Measurements from ENCODE around the gene SLC25A1. TPM values are rescaled to one million over a fixed set of nuclear protein-coding genes. Genes with fewer than 3 reads are reported as not detected.

Gene SLC25A1
- total and polyA plus RNA-seq, 10 of the 15 experiments (the other 5 are each of a cell fraction or from before 2014, with no cell fraction given), result 2.3 to 79.0 (median 30.3) TPM

- intact Hi-C loops (cut with micrococcal nuclease; ENCODE audit: unreplicated experiment), result no loop called here
- no peak for FAIRE-seq
- WGBS (ENCODE audit: insufficient coverage, insufficient replicate concordance, low lambda C conversion rate, missing lambda C conversion rate), result 19% methylated on average over 8 of the region's 8 CpGs
These were observed 20.9 kb upstream of the SLC25A1 start for GRCh38 chr22:19199479-19199878.

More at GRCh38 chr22:19199479-19199878, 20.9 kb upstream of the SLC25A1 start:
- ATAC-seq (no peak), DNase-seq (ENCODE audit: low read depth, low spot score) (no peak)
- Histone ChIP-seq H2AFZ (ENCODE audit: control insufficient read depth, low read depth, low read length) (no peak overlapping the region), H3K4me3 (no peak overlapping the region), H4K20me1 (ENCODE audit: control insufficient read depth, insufficient read depth) (no peaks in the 10 kb centered on the region), H3K27me3 (replicated peaks in 1 of 2; ENCODE audit: control insufficient read depth in 2 of 2, insufficient read depth in 2 of 2, low read length in 1 of 2) (peaks cover 0 to 8% of the 10 kb centered on the region in 2 experiments; a peak in 3 of 4 replicates), H3K4me2 (ENCODE audit: control insufficient read depth, insufficient read depth) (no peak overlapping the region), H3K4me1 (ENCODE audit: control insufficient read depth, insufficient read depth, low read length) (no peaks in the 10 kb centered on the region; the same call in 1 of the 2 replicates), H3K9ac (ENCODE audit: control insufficient read depth, insufficient read depth, low read length) (no peak overlapping the region), H3K9me3 (replicated peaks; ENCODE audit: control insufficient read depth, insufficient read depth, low read length) (no peaks in the 10 kb centered on the region), H3K27ac (ENCODE audit: control insufficient read depth, insufficient read depth) (no peak overlapping the region), H3K36me3 (ENCODE audit: control insufficient read depth in 2 of 2, insufficient read depth in 2 of 2, low read length in 1 of 2) (no peaks in the 10 kb centered on the region), H3K79me2 (ENCODE audit: control insufficient read depth, insufficient read depth, low read length) (no peaks in the 10 kb centered on the region)
- in situ Hi-C loops (cut with MboI), result no loop called here
- TF ChIP-seq ELK1 (IDR thresholded peaks at IDR 0.05; ENCODE audit: low read depth, low read length) (no peak), ZBTB11 (CRISPR knock-in tag; IDR thresholded peaks at IDR 0.05) (no peak), SMAD1 (IDR thresholded peaks at IDR 0.05; ENCODE audit: low read depth, partially characterized antibody) (no peak), BCL3 (IDR thresholded peaks at IDR 0.05; ENCODE audit: borderline replicate concordance, insufficient read depth, low read depth, low read length, poor library complexity, severe bottlenecking) (no peak), BMI1 (IDR thresholded peaks at IDR 0.05; ENCODE audit: borderline replicate concordance) (no peak), KLF5 (IDR thresholded peaks at IDR 0.05; ENCODE audit: partially characterized antibody) (no peak), ZNF217 (IDR thresholded peaks at IDR 0.05) (no peak), SUZ12 (IDR thresholded peaks at IDR 0.05; ENCODE audit: unreplicated experiment) (no peak), POLR2AphosphoS2 (IDR thresholded peaks at IDR 0.05; ENCODE audit: low read depth, low read length) (no peak), SIX5 (IDR thresholded peaks at IDR 0.05; ENCODE audit: low read depth, low read length, severe bottlenecking) (no peak), CHD2 (IDR thresholded peaks at IDR 0.05; ENCODE audit: borderline replicate concordance, low read depth, low read length) (no peak), SREBF2 (IDR thresholded peaks at IDR 0.05; ENCODE audit: low read length) (no peak)
- ChIA-PET POLR2A (no interaction called here), RAD21 (ENCODE audit: unreplicated experiment) (no interaction called here), CTCF (no interaction called here), SMC1A (ENCODE audit: uncharacterized antibody, unreplicated experiment) (no interaction called here)
- BruUV-seq (replicated peaks), result no TSS peak

Measured in GM12878 (cell line).